GM19328 (cell line): ENCODE data around the gene RELN.

Experiments
- ATAC-seq: cut with Tn5 transposase; IDR thresholded peaks from one replicate; pipeline ENCODE4 v1.9.1; 2021; ENCODE audit warnings: mild to moderate bottlenecking, moderate library complexity; ENCODE audit not compliant: unreplicated experiment

RELN gene

GRCh38 chr7:103432712-103433111 lies 556.7 kb downstream of the RELN start:
- peak; percentile 65 for ATAC-seq

GRCh38 chr7:103425177-103425576 lies 564.3 kb downstream of the RELN start:
- no peak for ATAC-seq

DNA sequence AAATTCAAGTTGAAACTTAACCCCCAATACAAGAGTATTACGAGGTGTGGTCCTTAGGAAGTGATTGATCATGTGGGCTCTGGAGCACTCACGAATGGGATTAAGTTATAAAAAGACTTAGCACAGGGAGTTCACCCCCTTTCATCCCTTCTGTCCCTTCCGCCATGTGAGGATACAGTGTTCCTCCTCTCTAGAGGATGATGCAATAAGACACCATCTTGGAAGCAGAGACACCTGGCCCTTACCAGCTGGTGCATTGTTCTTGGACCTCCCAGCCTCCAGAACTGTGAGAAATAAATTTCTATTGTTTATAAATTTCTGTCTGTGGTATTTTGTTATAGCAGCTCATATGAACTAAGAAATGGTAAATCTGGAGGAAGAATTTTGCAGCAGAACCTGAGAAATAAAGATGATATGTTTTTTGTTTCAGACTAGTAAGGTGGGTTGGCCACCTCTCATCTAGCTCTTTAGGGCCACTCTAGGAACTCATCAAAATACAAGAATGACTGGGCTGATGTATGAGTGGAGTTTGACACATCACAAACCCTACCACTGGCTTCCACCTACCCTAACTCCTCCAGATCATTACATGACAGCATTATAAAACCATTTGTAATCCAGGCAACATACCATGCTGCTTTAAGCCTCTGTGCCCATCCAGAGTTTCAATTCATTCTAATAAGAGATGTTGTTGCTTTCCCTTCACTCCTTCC lies 565.8 kb downstream of the RELN start:
- no peak for ATAC-seq
